ENCODE data around the gene GABBR2. TPM values are rescaled to one million over a fixed set of nuclear protein-coding genes. Genes with fewer than 3 reads are reported as not detected.

GABBR2 gene
- total RNA-seq, 1 experiment from 2014 or later = 1.9 TPM

DNA sequence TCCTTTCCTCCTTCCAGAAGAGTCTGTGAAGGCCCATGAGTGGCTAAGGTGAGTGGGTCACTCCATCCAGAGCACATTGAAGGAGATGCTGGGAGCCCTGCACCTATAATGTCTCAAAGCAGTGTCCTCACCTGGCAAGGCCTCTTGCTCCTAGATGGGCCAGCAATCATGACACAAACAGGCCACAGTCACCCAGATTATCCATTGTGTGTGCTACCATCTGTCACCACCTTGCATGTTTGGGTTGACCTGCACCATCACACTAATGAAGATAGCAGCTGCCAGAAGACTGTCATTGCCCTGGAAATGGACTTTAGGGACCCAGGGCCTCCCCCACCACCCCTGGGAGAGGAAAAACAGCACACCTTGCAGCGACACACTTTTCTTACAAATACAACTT is 69.6 kb downstream of the GABBR2 start:
- DNase-seq (ENCODE audit: low read depth) = no peak

DNA sequence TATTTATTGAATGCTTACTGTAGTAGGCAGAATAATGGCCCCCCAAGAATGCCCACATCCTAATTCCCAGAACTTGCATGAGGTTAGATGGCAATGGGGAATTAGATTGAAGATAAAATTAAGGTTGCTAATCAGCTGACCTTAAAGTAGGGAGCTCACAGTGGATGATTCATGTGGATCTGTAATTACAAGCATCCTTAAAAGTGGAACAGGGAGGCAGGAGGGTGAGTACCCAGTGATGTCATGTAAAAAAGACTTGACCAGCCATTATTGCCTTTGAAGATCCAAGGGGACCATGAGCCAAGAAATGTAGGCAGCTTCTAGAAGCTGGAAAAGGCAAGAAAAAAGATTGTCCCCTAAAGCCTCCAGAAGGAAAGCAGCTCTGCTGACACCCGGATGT is 71.4 kb downstream of the GABBR2 start:
- no peak for DNase-seq (ENCODE audit: low read depth)

- DNase-seq (ENCODE audit: low read depth) = peak; percentile 77
Observed at GRCh38 chr9:98635374-98635773, 73.4 kb downstream of the GABBR2 start.

DNA sequence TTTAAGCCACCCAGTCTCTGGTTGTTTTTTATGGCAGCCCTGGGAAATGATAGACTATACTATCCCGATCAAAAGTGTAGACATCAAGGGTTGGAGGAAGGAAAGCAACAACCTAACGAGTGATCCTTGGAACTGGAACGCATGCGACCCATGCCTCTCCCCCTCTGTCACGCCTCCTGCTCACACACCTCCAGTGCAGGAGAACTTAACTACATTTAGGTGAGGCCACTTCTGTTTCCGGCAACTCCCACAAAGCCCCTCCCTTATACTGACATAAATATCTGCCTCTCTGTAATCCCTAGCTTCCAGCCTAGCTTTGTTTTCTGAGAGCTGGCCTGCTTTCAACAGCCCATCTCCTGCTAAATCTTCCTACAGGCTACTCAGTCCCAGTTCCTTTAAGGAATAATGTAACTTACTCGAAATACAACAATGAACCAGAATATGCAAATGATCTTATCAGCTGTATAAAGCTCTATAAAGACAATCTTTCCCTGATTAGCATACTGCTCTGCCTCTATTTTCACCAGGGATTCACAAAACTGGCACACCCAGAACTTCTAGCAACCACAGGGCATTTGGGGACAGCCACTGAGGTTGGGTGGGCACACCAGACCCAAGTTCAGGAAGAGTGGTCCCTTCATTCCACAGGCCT is 73.9 kb downstream of the GABBR2 start:
- DNase-seq (ENCODE audit: low read depth) = no peak

DNA sequence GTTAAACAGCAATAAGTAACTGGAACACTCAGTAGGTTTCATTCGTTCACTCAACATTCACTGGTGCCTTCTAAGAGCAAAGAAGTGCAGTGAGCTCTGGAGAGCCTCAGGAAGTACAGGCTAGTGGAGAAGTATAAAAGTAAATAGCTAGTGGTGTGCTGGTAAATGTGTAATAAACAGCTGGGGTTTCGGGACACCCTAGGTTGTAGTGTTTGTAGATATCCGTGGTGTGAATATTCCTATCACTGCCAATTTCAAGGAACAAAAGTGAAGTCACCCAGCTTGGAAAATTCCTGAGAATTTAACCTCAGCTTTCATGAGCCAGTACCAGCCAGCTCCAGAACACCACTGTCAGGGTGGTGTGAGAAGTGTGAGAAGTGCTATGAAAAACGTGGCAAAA is 75.9 kb downstream of the GABBR2 start:
- no peak for DNase-seq (ENCODE audit: low read depth)

- peak; percentile 30 for DNase-seq (ENCODE audit: low read depth)
Observed at GRCh38 chr9:98627296-98627695, 81.4 kb downstream of the GABBR2 start.

- no peak for DNase-seq (ENCODE audit: low read depth)
Observed at GRCh38 chr9:98625728-98626127, 83.0 kb downstream of the GABBR2 start.

DNA sequence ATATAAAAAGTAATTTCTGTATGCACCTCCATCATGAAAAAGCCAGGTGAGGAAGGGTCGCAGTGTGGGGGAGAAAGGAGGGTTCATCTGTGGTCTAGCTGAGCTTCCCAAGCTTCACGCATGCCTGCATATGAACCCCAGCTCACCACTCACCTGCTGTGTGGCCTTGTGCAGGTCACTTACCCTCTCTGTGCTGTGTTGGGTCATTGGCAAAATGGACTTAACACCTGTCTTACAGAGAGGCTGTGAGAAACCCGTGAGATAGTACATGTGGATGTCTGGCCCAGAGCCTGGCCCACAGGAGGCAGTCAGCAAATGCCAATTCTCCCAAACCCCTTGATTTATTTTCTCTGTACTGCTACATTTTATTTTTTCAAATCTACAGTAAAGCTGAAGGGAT is 88.9 kb downstream of the GABBR2 start:
- DNase-seq (ENCODE audit: low read depth) = no peak

- no peak for DNase-seq (ENCODE audit: low read depth)
Observed at GRCh38 chr9:98615633-98616032, 93.1 kb downstream of the GABBR2 start.

DNA sequence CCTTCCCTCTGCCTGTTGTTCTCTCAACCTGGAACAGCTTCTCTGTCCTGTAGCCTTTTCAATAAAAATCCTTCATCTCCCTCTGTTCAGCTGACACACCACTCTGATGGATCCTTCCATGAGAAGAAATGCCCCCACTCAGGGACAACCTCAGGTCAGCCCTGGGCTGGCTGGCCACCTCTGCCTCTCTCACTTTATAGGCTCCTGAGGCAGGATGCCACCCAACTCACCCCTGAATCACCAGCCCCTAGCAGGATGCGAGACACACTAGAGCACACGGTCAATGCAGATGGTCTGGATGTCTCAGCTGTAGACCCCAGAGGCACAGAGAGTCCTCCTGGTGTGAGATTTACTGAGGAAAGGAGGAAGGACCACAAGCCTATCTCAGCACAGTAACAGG is 93.8 kb downstream of the GABBR2 start:
- DNase-seq (ENCODE audit: low read depth) = no peak

DNA sequence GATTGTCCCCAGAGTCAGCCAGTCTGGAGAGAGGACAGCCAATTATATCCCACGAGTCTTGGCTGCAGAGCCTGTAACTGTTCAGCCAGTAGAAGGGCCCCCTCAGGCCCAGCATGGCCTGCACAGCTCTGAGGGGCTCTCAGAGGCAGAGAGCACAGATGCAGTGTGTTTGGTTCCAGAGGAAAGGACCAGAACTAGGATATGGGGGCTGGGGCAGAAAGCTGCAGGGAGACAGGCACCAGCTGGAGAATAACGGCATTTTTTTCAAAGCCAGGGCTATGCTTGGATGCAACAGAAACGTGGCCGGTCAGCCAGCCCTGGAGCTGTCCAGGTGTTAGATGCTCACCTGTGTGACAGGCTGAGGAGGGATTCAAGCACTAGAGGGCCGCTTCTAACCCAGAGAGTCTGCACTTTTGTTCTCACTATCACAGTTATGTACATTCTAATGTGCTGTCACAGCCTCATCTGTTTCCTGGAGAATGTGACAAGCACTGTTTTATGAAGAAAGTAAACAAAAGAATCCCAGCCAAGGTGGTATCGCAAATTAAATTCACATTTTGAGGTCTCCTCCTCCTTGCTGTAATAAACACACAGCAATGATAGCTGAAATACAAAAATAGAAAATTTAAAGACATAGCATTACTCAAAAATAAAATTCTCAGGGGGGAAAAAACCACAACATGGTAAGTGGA is 96.5 kb downstream of the GABBR2 start:
- DNase-seq (ENCODE audit: low read depth) = no peak

- no peak for DNase-seq (ENCODE audit: low read depth)
Observed at GRCh38 chr9:98611319-98611718, 97.4 kb downstream of the GABBR2 start.

- no peak for DNase-seq (ENCODE audit: low read depth)
Observed at GRCh38 chr9:98610711-98611110, 98.0 kb downstream of the GABBR2 start.

DNA sequence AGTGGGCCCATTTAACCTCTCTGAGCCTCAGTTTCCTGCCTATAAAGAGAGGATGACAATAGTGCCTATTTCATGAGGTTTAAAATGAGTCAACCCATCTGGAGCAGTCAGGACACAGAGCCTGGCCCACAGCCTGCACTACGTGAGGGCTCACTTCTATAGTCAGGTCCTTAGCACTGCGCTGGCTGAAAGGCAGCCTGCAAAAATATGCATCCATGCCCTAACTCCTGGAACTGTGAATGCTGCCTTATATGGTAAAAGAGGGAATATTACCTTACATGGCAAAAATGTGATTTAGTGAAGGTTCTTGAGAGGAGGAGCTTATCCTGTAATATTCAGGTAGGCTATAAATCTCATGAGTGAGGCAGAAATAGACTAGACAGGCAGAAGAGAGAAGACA is 98.5 kb downstream of the GABBR2 start:
- DNase-seq (ENCODE audit: low read depth) = no peak

- no peak for DNase-seq (ENCODE audit: low read depth)
Observed at GRCh38 chr9:98609646-98610045, 99.1 kb downstream of the GABBR2 start.

- peak; percentile 63 for DNase-seq (ENCODE audit: low read depth)
Observed at GRCh38 chr9:98607787-98608186, 100.9 kb downstream of the GABBR2 start.

DNA sequence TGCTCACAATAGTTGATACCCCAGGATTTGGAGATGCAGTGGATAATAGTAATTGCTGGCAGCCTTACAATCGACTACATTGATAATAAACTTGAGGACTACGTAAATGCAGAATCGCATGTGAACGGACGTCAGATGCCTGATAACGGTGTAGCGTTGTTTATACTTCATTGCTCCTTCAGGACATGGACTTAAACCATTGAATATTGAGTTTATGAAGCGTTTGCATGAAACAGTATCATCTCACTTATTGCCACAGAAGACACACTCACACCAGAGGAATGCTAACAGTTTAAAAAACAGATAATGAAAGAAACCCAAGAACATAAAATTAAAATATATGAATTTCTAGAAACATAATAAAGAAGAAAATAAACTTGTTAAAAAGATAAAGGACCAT is 101.6 kb downstream of the GABBR2 start:
- no peak for DNase-seq (ENCODE audit: low read depth)

- DNase-seq (ENCODE audit: low read depth) = no peak
Observed at GRCh38 chr9:98606730-98607129, 102.0 kb downstream of the GABBR2 start.

- DNase-seq (ENCODE audit: low read depth) = no peak
Observed at GRCh38 chr9:98605116-98605515, 103.6 kb downstream of the GABBR2 start.

DNA sequence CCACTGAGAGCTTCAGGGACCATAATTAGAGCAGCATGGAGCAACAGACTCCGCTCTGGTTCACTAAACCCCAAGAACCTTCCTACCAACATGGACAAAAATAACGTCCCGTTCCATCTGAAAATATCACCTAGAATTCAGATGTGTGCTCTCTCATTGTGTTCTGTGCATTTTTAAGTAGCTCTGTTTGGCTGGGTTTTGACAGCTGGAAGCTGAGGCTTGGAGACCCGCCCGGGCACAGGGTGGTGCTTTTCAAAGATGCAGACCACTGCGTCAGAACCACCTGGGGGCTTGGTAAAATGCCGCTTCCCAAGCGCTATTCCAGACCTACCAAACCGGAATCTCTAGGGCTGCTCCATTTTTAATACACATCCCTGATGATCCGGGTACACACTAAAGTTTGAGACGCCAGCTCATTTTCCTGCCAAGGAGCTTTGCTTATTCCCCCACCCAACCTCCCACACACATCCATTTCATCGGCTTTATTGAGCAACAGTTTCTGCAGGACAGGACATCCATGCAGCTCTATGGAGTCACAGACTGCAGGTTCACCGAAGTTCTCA is 104.8 kb downstream of the GABBR2 start:
- DNase-seq (ENCODE audit: low read depth) = no peak

- DNase-seq (ENCODE audit: low read depth) = no peak
Observed at GRCh38 chr9:98602839-98603500, 105.8 kb downstream of the GABBR2 start.

- DNase-seq (ENCODE audit: low read depth) = no peak
Observed at GRCh38 chr9:98600631-98601030, 108.1 kb downstream of the GABBR2 start.
